Breast epithelium (tissue), 4 donors: ENCODE data around the gene EVL. TPM values are rescaled to one million over a fixed set of nuclear protein-coding genes. Genes with fewer than 3 reads are reported as not detected.

Experiments used
- DNase-seq, 2 donors: peaks; one replicate each; pipeline ENCODE4 v3.0.0-alpha.2; 2019; ENCODE audit warnings: low spot score in 2 of 2
- H3K27ac ChIP-seq, 2 donors: fragments of 200-600 bp; sonication (generic) in 1 of 2; one replicate each; pipeline ENCODE4 v1.5.1; 2016 to 2019; ENCODE audit warnings: mild to moderate bottlenecking in 1 of 2
- H3K27me3 ChIP-seq, 2 donors: fragments of 200-600 bp; sonication (generic) in 1 of 2; one replicate each; pipeline versions ENCODE4 v1.5.1 to v1.6.0; 2017 to 2019; ENCODE audit warnings: control low read depth in 1 of 2, mild to moderate bottlenecking in 1 of 2
- H3K36me3 ChIP-seq: fragments of 200-600 bp; one replicate; pipeline ENCODE4 v1.5.1; 2019
- H3K4me1 ChIP-seq, 2 donors: fragments of 200-600 bp; sonication (generic); one replicate each; pipeline ENCODE4 v1.5.1; 2016 to 2019; ENCODE audit warnings: control low read depth in 1 of 2
- H3K4me3 ChIP-seq, 3 donors: fragments of 200-600 bp; sonication (generic); 1 replicate in 2 of 3; 2 replicates in 1 of 3; pipeline ENCODE4 v1.5.1; 2016 to 2019; ENCODE audit warnings: mild to moderate bottlenecking in 3 of 3, moderate library complexity in 2 of 3
- H3K9me3 ChIP-seq, 2 donors: fragments of 200-600 bp; sonication (generic) in 1 of 2; one replicate each; pipeline ENCODE4 v1.5.1; 2016 to 2019; ENCODE audit warnings: control low read depth in 1 of 2
- POLR2A ChIP-seq: fragments of 450-650 bp; IDR thresholded peaks from one replicate; pipeline ENCODE4 v1.6.1; 2016; ENCODE audit warnings: antibody characterized with exemption, mild to moderate bottlenecking, moderate library complexity
- POLR2AphosphoS5 ChIP-seq, 3 donors: sonication (generic); formaldehyde crosslinking; IDR thresholded peaks; one replicate each; pipeline ENCODE4 v1.6.1; 2017; ENCODE audit warnings: antibody characterized with exemption in 3 of 3
- intact Hi-C: fragments of 100-400 bp; cut with DNase I; formaldehyde crosslinking; loops from one replicate; pipeline ENCODE4 v1.15.1; 2023; ENCODE audit warnings: low total_unique reads
- total RNA-seq, 3 donors: library from RNA; depleted of rRNA; stranded (reverse); fragments of >200 nt; gene quantifications; one replicate each; pipeline ENCODE4 v1.1.0, GENCODE V29; 2016
- TF ChIP-seq, protein P1 (sequence below), 3 donors: fragments of 450-650 bp; IDR thresholded peaks; one replicate each; pipeline ENCODE4 v1.5.1; 2016 to 2017; ENCODE audit warnings: antibody characterized with exemption in 3 of 3, mild to moderate bottlenecking in 3 of 3, moderate library complexity in 3 of 3

Gene EVL
- total RNA-seq, 3 donors from 2014 or later = 50.7 to 116 (median 107) TPM

DNA sequence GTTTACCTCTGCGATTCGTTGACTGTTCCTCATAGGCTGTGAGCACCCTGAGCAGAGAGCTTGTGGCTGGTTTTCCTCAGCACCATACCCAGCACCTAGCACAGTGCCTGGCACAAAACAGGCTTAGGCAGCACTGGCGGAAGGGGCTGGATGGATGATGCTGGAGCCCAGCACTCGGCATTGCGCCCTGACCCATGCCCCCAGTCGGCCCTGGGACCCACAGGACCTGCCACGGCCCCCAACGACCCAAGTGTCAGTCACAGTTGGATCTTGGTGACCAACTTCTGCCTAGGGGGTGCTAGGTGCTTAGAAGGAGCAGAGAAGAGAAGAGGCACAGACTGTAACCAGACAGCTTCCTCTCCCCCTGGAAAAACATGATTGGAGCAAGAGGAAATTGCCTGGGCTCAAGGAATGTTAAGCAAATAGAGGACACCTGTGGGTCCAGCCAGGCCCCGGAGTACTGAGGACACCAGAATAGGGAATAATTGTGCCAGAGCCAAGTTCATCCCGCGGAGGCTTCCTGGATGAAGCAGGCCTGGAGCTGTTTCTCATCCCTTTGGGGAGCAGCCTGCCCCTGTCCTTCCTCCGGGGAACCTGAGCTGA is 62.7 kb downstream of the EVL start:
- TF ChIP-seq POLR2AphosphoS5 (IDR thresholded peaks at IDR 0.05) (no peak), POLR2A (no peak)
- TF ChIP-seq, protein P1, sequence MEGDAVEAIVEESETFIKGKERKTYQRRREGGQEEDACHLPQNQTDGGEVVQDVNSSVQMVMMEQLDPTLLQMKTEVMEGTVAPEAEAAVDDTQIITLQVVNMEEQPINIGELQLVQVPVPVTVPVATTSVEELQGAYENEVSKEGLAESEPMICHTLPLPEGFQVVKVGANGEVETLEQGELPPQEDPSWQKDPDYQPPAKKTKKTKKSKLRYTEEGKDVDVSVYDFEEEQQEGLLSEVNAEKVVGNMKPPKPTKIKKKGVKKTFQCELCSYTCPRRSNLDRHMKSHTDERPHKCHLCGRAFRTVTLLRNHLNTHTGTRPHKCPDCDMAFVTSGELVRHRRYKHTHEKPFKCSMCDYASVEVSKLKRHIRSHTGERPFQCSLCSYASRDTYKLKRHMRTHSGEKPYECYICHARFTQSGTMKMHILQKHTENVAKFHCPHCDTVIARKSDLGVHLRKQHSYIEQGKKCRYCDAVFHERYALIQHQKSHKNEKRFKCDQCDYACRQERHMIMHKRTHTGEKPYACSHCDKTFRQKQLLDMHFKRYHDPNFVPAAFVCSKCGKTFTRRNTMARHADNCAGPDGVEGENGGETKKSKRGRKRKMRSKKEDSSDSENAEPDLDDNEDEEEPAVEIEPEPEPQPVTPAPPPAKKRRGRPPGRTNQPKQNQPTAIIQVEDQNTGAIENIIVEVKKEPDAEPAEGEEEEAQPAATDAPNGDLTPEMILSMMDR (IDR thresholded peaks at IDR 0.05) = no peak
- H3K4me3 ChIP-seq = no peak overlapping the region
- DNase-seq = no peak
- H3K4me1 ChIP-seq = peaks cover 0 to 2% of the 10 kb centered on the region in 2 donors
- no peaks in the 10 kb centered on the region for H3K9me3 ChIP-seq
- H3K27me3 ChIP-seq = no peaks in the 10 kb centered on the region
- H3K27ac ChIP-seq = peak overlapping the region; percentile 44 to 83
- no peaks in the 10 kb centered on the region for H3K36me3 ChIP-seq
- intact Hi-C loops = no loop called here

DNA sequence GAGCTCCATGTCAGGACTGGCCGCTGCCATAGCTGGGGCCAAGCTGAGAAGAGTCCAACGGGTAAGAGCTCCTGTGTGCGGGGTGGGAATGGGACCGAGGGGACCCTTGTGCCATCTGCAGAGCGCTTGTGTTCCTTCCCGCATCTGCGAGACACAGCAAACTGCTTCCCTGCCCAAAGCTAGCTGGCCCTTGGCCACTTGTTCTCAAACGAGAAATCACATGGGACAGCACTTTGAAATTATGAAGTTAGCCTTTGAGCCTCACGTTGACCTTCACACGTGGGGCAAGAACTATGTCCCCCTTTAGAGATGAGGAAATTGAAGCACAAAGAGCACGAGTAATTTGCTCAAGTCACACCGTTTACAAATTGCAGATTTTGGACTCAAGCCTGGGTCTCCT is 63.5 kb downstream of the EVL start:
- Histone ChIP-seq H3K36me3 (no peaks in the 10 kb centered on the region), H3K27me3 (no peaks in the 10 kb centered on the region), H3K9me3 (no peaks in the 10 kb centered on the region), H3K27ac (peak overlapping the region in 1 of 2 donors; percentile 83), H3K4me3 (no peak overlapping the region), H3K4me1 (peaks cover 0 to 4% of the 10 kb centered on the region in 2 donors)
- DNase-seq = no peak
- TF ChIP-seq, protein P1 (IDR thresholded peaks at IDR 0.05) = no peak
- TF ChIP-seq POLR2A (no peak), POLR2AphosphoS5 (IDR thresholded peaks at IDR 0.05) (no peak)
- intact Hi-C loops = no loop called here

DNA sequence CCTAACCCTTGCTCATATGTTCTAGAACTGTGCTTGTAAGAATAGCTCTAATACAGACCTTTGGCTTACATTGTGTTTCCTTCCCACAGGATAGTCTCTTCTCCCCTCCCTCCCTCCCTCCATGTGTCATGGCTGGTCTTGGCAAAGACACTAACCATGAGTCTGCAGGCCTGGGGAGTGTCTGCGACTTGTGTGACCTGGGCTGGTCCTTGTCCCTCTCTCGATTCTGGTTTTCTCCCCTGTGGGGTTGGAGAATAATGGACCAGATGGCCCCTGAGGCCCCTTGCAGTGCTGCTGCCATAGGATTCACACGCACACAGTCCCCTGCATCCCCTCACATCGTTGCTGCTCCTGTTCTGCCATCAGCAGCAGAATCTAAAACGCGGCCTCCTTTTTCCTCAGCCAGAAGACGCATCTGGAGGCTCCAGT is 64.0 kb downstream of the EVL start:
- TF ChIP-seq POLR2A = no peak
- TF ChIP-seq, protein P1 (IDR thresholded peaks at IDR 0.05) = no peak
- no peak for TF ChIP-seq POLR2AphosphoS5 (IDR thresholded peaks at IDR 0.05)
- intact Hi-C loops = no loop called here
- H3K9me3 ChIP-seq = no peaks in the 10 kb centered on the region
- no peaks in the 10 kb centered on the region for H3K36me3 ChIP-seq
- no peaks in the 10 kb centered on the region for H3K27me3 ChIP-seq
- peak overlapping the region in 1 of 2 donors; percentile 83 for H3K27ac ChIP-seq
- DNase-seq = no peak
- no peak overlapping the region for H3K4me3 ChIP-seq
- H3K4me1 ChIP-seq = peaks cover 0 to 4% of the 10 kb centered on the region in 2 donors

DNA sequence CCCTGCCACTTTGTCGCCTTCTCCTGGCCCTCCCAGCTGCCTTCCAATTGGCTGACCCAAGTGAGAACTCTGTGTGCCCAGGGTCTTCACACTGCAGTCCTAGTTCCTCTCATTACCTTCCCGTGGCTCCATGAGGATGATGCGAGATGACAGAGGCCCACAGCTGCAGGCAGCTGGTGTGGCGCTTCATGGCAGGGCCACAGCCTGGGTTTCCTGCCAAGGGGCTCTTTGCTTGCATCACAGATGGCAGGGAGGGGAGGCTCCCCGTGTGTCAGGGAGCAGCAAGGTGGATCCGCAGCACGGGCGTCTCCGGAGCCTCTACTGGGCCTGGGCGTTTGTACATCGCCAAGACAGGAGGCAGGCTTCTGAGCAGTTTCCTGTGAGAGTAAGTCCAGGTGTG is 65.3 kb downstream of the EVL start:
- Histone ChIP-seq H3K4me3 (no peak overlapping the region), H3K36me3 (no peaks in the 10 kb centered on the region), H3K27ac (peak overlapping the region in 1 of 2 donors; percentile 36), H3K27me3 (no peaks in the 10 kb centered on the region), H3K9me3 (no peaks in the 10 kb centered on the region), H3K4me1 (peaks cover 0 to 4% of the 10 kb centered on the region in 2 donors)
- DNase-seq = no peak
- intact Hi-C loops = no loop called here
- TF ChIP-seq, protein P1 (IDR thresholded peaks at IDR 0.05) = no peak
- no peak for TF ChIP-seq POLR2A

DNA sequence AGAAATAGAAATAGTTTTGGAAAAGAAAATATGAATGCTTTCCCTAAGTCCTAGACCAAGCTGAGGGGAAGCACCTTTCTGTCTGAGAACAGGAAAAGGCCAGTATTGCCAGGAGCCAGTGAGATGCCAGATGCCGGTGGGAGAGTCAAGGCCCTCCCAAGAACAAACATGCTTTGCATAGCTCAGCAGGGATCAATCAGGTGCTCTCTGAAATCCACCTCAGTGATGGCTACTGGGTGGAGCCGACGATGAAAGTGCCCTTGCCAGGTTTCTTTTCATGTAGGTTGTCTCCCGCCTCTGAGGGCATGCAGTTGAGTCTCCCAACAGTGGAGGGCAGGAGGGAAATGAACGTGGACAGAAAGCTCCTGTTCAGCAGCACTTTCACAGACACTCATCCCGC is 66.0 kb downstream of the EVL start:
- H3K27me3 ChIP-seq = no peaks in the 10 kb centered on the region
- DNase-seq = no peak
- no peak for TF ChIP-seq POLR2AphosphoS5 (IDR thresholded peaks at IDR 0.05)
- TF ChIP-seq, protein P1 (IDR thresholded peaks at IDR 0.05) = no peak
- TF ChIP-seq POLR2A = no peak
- peaks cover 0 to 4% of the 10 kb centered on the region in 2 donors for H3K4me1 ChIP-seq
- H3K4me3 ChIP-seq = no peak overlapping the region
- H3K27ac ChIP-seq = peak overlapping the region; percentile 25 to 36
- intact Hi-C loops = no loop called here
- no peaks in the 10 kb centered on the region for H3K9me3 ChIP-seq
- no peaks in the 10 kb centered on the region for H3K36me3 ChIP-seq
